Measurements from ENCODE around the gene PDGFA.

GRCh38 chr7:454356-455109, 65.1 kb downstream of the PDGFA start:
- no peak for TF ChIP-seq CTCF (IDR thresholded peaks at IDR 0.05; ENCODE audit: low read depth, low read length, poor library complexity, severe bottlenecking)
- no peak for TF ChIP-seq EZH2phosphoT487 (IDR thresholded peaks at IDR 0.05; ENCODE audit: borderline replicate concordance, low read length)

Data from DOHH2 (cell line).